A673 (cell line): Measurements from ENCODE around the gene KIF17. TPM values are rescaled to one million over a fixed set of nuclear protein-coding genes. Genes with fewer than 3 reads are reported as not detected.

Experiments used
- BruUV-seq: library from RNA; stranded (reverse); fragments of 400-500 nt; replicated peaks from 2 replicates; lab custom pipeline; 2021; lab: Mats Ljungman, UMichigan
- CTCF ChIA-PET: fragments of 300-600 bp; sonication (Branson Sonifier 250); formaldehyde crosslinking; loops from one replicate; lab custom pipeline; 2022; ENCODE audit warnings: antibody characterized with exemption; lab: Charles Lee
- POLR2A ChIA-PET: fragments of 300-600 bp; sonication (Branson Sonifier 250); formaldehyde crosslinking; loops from one replicate; lab custom pipeline; 2022; ENCODE audit warnings: antibody characterized with exemption; ENCODE audit not compliant: low non-redundant PET; lab: Charles Lee
- DNase-seq: peaks from one replicate; pipeline ENCODE4 v3.0.0-alpha.2; 2015; ENCODE audit warnings: low spot score
- H3K27ac ChIP-seq: fragments of 200-600 bp; sonication (generic); 2 replicates; pipeline ENCODE4 v1.5.1; 2016; ENCODE audit warnings: mixed run types, low read depth, mild to moderate bottlenecking, mixed read lengths, antibody characterized with exemption, low read length; ENCODE audit not compliant: poor library complexity, severe bottlenecking
- H3K27me3 ChIP-seq: fragments of 200-600 bp; sonication (generic); replicated peaks from 2 replicates; pipeline ENCODE4 v1.6.1; 2017; ENCODE audit warnings: mixed run types, low read depth, mild to moderate bottlenecking, mixed read lengths, antibody characterized with exemption, low read length; ENCODE audit not compliant: insufficient read depth, poor library complexity
- H3K36me3 ChIP-seq: fragments of 200-600 bp; sonication (generic); 2 replicates; pipeline ENCODE4 v1.6.1; 2016; ENCODE audit warnings: mixed run types, mild to moderate bottlenecking, mixed read lengths, antibody characterized with exemption, low read length; ENCODE audit not compliant: insufficient read depth, poor library complexity, severe bottlenecking
- H3K4me1 ChIP-seq: fragments of 200-600 bp; sonication (generic); 2 replicates; pipeline ENCODE4 v1.6.1; 2017; ENCODE audit warnings: mixed run types, mild to moderate bottlenecking, mixed read lengths, antibody characterized with exemption, low read length; ENCODE audit not compliant: insufficient read depth, poor library complexity, severe bottlenecking
- H3K4me3 ChIP-seq: fragments of 200-600 bp; sonication (generic); 2 replicates; pipeline ENCODE4 v1.5.1; 2016; ENCODE audit warnings: low read depth, mixed run types, mild to moderate bottlenecking, mixed read lengths, low read length; ENCODE audit not compliant: poor library complexity, severe bottlenecking
- H3K9me3 ChIP-seq: fragments of 200-600 bp; sonication (generic); 2 replicates; pipeline ENCODE4 v1.6.1; 2016; ENCODE audit warnings: mixed run types, low read depth, mild to moderate bottlenecking, mixed read lengths, antibody characterized with exemption, low read length; ENCODE audit not compliant: poor library complexity, severe bottlenecking
- EZH2 ChIP-seq: fragments of 200-600 bp; sonication (generic); IDR thresholded peaks from 2 replicates; pipeline ENCODE4 v1.6.1; 2017; ENCODE audit warnings: borderline replicate concordance, low read depth, mild to moderate bottlenecking, mixed read lengths, antibody characterized with exemption, low read length; ENCODE audit not compliant: poor library complexity, severe bottlenecking
- intact Hi-C: fragments of 100-400 bp; cut with micrococcal nuclease; formaldehyde crosslinking; loops from one replicate; pipeline ENCODE4 v1.10.0; 2022; ENCODE audit not compliant: unreplicated experiment
- total RNA-seq: library from RNA; stranded (reverse); gene quantifications from 2 replicates; pipeline ENCODE4 v1.2.3, GENCODE V29; 2021
- TF ChIP-seq, protein P1 (sequence below): fragments of 300-800, 200-600 bp; sonication (generic); conservative IDR thresholded peaks from 2 replicates; pipeline ENCODE4 v1.5.1; 2017; ENCODE audit warnings: low read depth, mild to moderate bottlenecking, antibody characterized with exemption, low read length, moderate library complexity, mixed read lengths

KIF17 gene
- total RNA-seq, 1 experiment from 2014 or later, result 0.71 TPM

- ChIA-PET POLR2A (interaction anchor here (0.6 kb wide), 1 partner anchor 55 kb away, joined by 3 read pairs; no protein-coding TSS in a partner anchor), CTCF (interaction anchor here (0.6 to 1.0 kb wide), 2 partner anchors 34 to 464 kb away, joined by 3 read pairs; no protein-coding TSS in a partner anchor)
- no TSS peak for BruUV-seq
- DNase-seq, result no peak
- Histone ChIP-seq H3K27me3 (peaks cover 5% of the 10 kb centered on the region), H3K9me3 (no peaks in the 10 kb centered on the region), H3K36me3 (no peaks in the 10 kb centered on the region), H3K27ac (no peak overlapping the region), H3K4me1 (peaks cover 12% of the 10 kb centered on the region), H3K4me3 (peak overlapping the region; percentile 47)
- no peak for TF ChIP-seq EZH2
- TF ChIP-seq, protein P1, sequence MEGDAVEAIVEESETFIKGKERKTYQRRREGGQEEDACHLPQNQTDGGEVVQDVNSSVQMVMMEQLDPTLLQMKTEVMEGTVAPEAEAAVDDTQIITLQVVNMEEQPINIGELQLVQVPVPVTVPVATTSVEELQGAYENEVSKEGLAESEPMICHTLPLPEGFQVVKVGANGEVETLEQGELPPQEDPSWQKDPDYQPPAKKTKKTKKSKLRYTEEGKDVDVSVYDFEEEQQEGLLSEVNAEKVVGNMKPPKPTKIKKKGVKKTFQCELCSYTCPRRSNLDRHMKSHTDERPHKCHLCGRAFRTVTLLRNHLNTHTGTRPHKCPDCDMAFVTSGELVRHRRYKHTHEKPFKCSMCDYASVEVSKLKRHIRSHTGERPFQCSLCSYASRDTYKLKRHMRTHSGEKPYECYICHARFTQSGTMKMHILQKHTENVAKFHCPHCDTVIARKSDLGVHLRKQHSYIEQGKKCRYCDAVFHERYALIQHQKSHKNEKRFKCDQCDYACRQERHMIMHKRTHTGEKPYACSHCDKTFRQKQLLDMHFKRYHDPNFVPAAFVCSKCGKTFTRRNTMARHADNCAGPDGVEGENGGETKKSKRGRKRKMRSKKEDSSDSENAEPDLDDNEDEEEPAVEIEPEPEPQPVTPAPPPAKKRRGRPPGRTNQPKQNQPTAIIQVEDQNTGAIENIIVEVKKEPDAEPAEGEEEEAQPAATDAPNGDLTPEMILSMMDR, result no peak
- intact Hi-C loops, result no loop called here
These were observed 13.5 kb upstream of the KIF17 start for GRCh38 chr1:20731057-20731991.

DNA sequence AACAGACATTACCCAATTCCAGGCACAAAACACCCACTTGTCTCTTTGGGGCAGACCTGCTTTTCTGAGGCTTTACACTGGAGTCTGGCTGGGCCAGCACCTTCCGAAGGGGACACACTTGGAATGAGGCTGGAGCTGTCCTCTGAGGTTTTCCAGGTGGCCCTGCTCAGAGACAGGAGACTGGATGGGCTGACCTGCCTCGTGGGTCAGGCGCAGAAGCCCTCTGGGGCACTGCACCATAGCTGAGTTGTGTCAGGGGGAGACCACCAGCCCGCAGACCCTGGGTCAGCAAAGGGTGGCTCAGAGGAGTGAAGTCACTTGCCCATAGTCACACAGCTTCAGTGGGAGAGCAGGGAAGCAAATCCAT is 12.9 kb upstream of the KIF17 start:
- intact Hi-C loops, result no loop called here
- H3K4me3 ChIP-seq, result no peak overlapping the region

DNA sequence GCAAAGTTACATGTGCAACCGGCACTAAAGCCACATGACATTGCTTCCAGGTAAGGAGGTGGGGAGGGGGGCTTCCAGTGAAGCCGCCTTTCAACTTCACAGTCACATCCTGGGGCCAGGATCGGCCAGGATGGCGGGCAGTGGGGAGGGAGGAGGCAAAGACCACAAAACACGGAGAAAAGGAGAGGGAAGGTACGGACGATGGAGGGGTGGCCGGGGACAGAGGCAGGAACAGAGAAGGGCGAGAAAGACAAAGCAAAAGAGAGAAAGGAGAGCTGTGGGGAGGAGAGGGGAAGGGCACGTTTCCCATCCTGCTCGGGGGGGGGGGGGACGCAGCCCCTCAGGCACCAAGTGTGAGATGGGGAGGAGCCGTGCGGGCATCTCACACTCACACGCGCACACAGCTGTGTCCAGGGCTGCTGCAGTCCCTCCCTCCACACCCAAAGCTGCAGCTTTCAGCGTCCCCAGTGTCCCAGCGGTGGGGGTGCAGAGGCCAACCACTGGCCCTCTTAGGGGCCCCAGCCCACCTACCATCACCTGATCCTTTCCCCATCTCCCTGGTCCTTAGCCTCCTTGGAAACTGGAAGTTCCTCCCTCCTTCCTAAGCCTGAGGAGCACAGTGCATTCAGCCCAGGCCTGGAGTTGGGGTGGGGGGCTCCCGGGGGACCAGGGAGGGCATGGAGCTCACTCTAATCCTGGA is 12.3 kb upstream of the KIF17 start:
- no peak for TF ChIP-seq EZH2
- TF ChIP-seq, protein P1, result no peak
- Histone ChIP-seq H3K36me3 (no peaks in the 10 kb centered on the region), H3K9me3 (no peaks in the 10 kb centered on the region), H3K27me3 (peaks cover 5% of the 10 kb centered on the region), H3K4me3 (no peak overlapping the region), H3K4me1 (peaks cover 12% of the 10 kb centered on the region), H3K27ac (no peak overlapping the region)
- ChIA-PET POLR2A (interaction anchor here (0.5 kb wide), 1 partner anchor 20 kb away, joined by 3 read pairs; no protein-coding TSS in a partner anchor), CTCF (no interaction called here)
- intact Hi-C loops, result no loop called here
- DNase-seq, result no peak
- no TSS peak for BruUV-seq

More for the DNA sequence above, 12.9 kb upstream of the KIF17 start:
- no peaks in the 10 kb centered on the region for H3K36me3 ChIP-seq
- no TSS peak for BruUV-seq
- TF ChIP-seq, protein P1, result no peak
- TF ChIP-seq EZH2, result no peak
- DNase-seq, result no peak
- ChIA-PET CTCF (interaction anchor here (0.6 kb wide), 1 partner anchor 464 kb away, joined by 3 read pairs; no protein-coding TSS in a partner anchor), POLR2A (interaction anchor here (0.5 kb wide), 1 partner anchor 20 kb away, joined by 3 read pairs; no protein-coding TSS in a partner anchor)
- H3K9me3 ChIP-seq, result no peaks in the 10 kb centered on the region
- peaks cover 5% of the 10 kb centered on the region for H3K27me3 ChIP-seq
- peaks cover 12% of the 10 kb centered on the region for H3K4me1 ChIP-seq
- H3K27ac ChIP-seq, result no peak overlapping the region
